ENCODE measurements around the gene MYF6. TPM values are rescaled to one million over a fixed set of nuclear protein-coding genes. Genes with fewer than 3 reads are reported as not detected.
A peak's percentile ranks its signal among the peaks of the same experiment; 100 is the strongest.
"Not testable (repeated sequence)": the region's sequence is repeated elsewhere in the genome, so short reads cannot be mapped to it uniquely, and the experiment has no call there.

The MYF6 gene
- total and polyA plus RNA-seq, 2 experiments from 2014 or later, result 0.30 TPM; not detected in 1

- no peak for DNase-seq (ENCODE audit: low spot score)
- Histone ChIP-seq H2AFZ (no peak overlapping the region), H4K20me1 (ENCODE audit: insufficient read depth, poor library complexity, severe bottlenecking) (no peaks in the 10 kb centered on the region), H3K79me2 (no peaks in the 10 kb centered on the region), H3K27ac (no peak overlapping the region), H3K36me3 (replicated peaks; ENCODE audit: insufficient read depth, low read depth) (no peaks in the 10 kb centered on the region), H3K9me2 (replicated peaks; ENCODE audit: insufficient read depth) (no peaks in the 10 kb centered on the region), H3K9me3 (ENCODE audit: low read depth) (no peaks in the 10 kb centered on the region), H3K4me2 (no peak overlapping the region), H3K27me3 (no peaks in the 10 kb centered on the region), H3K4me3 (no peak overlapping the region), H3K4me1 (ENCODE audit: insufficient read depth) (no peaks in the 10 kb centered on the region)
- TF ChIP-seq CTCF (IDR thresholded peaks at IDR 0.05; ENCODE audit: poor library complexity) (no peak), EZH2 (IDR thresholded peaks at IDR 0.05; ENCODE audit: borderline replicate concordance) (no peak), EZH2phosphoT487 (IDR thresholded peaks at IDR 0.05; ENCODE audit: low read depth, severe bottlenecking, unreplicated experiment) (no peak)
- 89% methylated on average over 5 of the region's 5 CpGs for WGBS (ENCODE audit: low lambda C conversion rate, missing lambda C conversion rate)
Observed at GRCh38 chr12:80670214-80670613, 37.2 kb upstream of the MYF6 start.

- 95% methylated on average over 13 of the region's 13 CpGs for WGBS (ENCODE audit: low lambda C conversion rate, missing lambda C conversion rate)
- H3K36me3 ChIP-seq (replicated peaks; ENCODE audit: insufficient read depth, low read depth); H4K20me1 ChIP-seq (ENCODE audit: insufficient read depth, poor library complexity, severe bottlenecking); H3K27ac ChIP-seq; H3K79me2 ChIP-seq; H3K4me2 ChIP-seq; H3K9me3 ChIP-seq (ENCODE audit: low read depth); DNase-seq (ENCODE audit: low spot score); H2AFZ ChIP-seq; H3K4me1 ChIP-seq (ENCODE audit: insufficient read depth); H3K4me3 ChIP-seq; H3K27me3 ChIP-seq; H3K9me2 ChIP-seq (replicated peaks; ENCODE audit: insufficient read depth): not testable (repeated sequence)
- peak; percentile 5 for TF ChIP-seq CTCF (IDR thresholded peaks at IDR 0.05; ENCODE audit: poor library complexity)
Observed at GRCh38 chr12:80676042-80676636, 31.3 kb upstream of the MYF6 start.

- no peaks in the 10 kb centered on the region for H3K4me1 ChIP-seq (ENCODE audit: insufficient read depth)
- no peaks in the 10 kb centered on the region for H4K20me1 ChIP-seq (ENCODE audit: insufficient read depth, poor library complexity, severe bottlenecking)
- DNase-seq (ENCODE audit: low spot score), result no peak
- 69% methylated on average over 1 of the region's 1 CpG for WGBS (ENCODE audit: low lambda C conversion rate, missing lambda C conversion rate)
- no peaks in the 10 kb centered on the region for H3K36me3 ChIP-seq (replicated peaks; ENCODE audit: insufficient read depth, low read depth)
- TF ChIP-seq EZH2phosphoT487 (IDR thresholded peaks at IDR 0.05; ENCODE audit: low read depth, severe bottlenecking, unreplicated experiment), result no peak
- no peak for TF ChIP-seq CTCF (IDR thresholded peaks at IDR 0.05; ENCODE audit: poor library complexity)
- no peak for TF ChIP-seq EZH2 (IDR thresholded peaks at IDR 0.05; ENCODE audit: borderline replicate concordance)
- no peaks in the 10 kb centered on the region for H3K9me2 ChIP-seq (replicated peaks; ENCODE audit: insufficient read depth)
- H2AFZ ChIP-seq, result no peak overlapping the region
- no peaks in the 10 kb centered on the region for H3K9me3 ChIP-seq (ENCODE audit: low read depth)
- no peaks in the 10 kb centered on the region for H3K79me2 ChIP-seq
- no peak overlapping the region for H3K27ac ChIP-seq
- no peaks in the 10 kb centered on the region for H3K27me3 ChIP-seq
- no peak overlapping the region for H3K4me2 ChIP-seq
- H3K4me3 ChIP-seq, result no peak overlapping the region
Observed at GRCh38 chr12:80676856-80677255, 30.6 kb upstream of the MYF6 start.

GRCh38 chr12:80677994-80678393 is 29.4 kb upstream of the MYF6 start:
- 86% methylated on average over 1 of the region's 1 CpG for WGBS (ENCODE audit: low lambda C conversion rate, missing lambda C conversion rate)
- no peaks in the 10 kb centered on the region for H3K9me2 ChIP-seq (replicated peaks; ENCODE audit: insufficient read depth)
- no peak for TF ChIP-seq EZH2phosphoT487 (IDR thresholded peaks at IDR 0.05; ENCODE audit: low read depth, severe bottlenecking, unreplicated experiment)
- TF ChIP-seq EZH2 (IDR thresholded peaks at IDR 0.05; ENCODE audit: borderline replicate concordance), result no peak
- no peak for TF ChIP-seq CTCF (IDR thresholded peaks at IDR 0.05; ENCODE audit: poor library complexity)
- H3K9me3 ChIP-seq (ENCODE audit: low read depth), result no peaks in the 10 kb centered on the region
- no peak overlapping the region for H2AFZ ChIP-seq
- no peak overlapping the region for H3K4me3 ChIP-seq
- DNase-seq (ENCODE audit: low spot score), result no peak
- H3K36me3 ChIP-seq (replicated peaks; ENCODE audit: insufficient read depth, low read depth), result no peaks in the 10 kb centered on the region
- no peaks in the 10 kb centered on the region for H3K27me3 ChIP-seq
- no peaks in the 10 kb centered on the region for H4K20me1 ChIP-seq (ENCODE audit: insufficient read depth, poor library complexity, severe bottlenecking)
- no peak overlapping the region for H3K27ac ChIP-seq
- H3K79me2 ChIP-seq, result no peaks in the 10 kb centered on the region
- H3K4me1 ChIP-seq (ENCODE audit: insufficient read depth), result no peaks in the 10 kb centered on the region
- no peak overlapping the region for H3K4me2 ChIP-seq
